ENCODE data around the gene KRTAP12-3. TPM values are rescaled to one million over a fixed set of nuclear protein-coding genes. Genes with fewer than 3 reads are reported as not detected.

The KRTAP12-3 gene
- total and polyA plus RNA-seq, 4 donors = not detected

GRCh38 chr21:44667612-44668011 is 9.9 kb downstream of the KRTAP12-3 start:
- Histone ChIP-seq H3K9me3 (ENCODE audit: control insufficient read depth, low read length) (peaks cover 3% of the 10 kb centered on the region), H3K4me3 (ENCODE audit: low read length in 2 of 2) (no peak overlapping the region), H3K4me1 (ENCODE audit: control insufficient read depth in 1 of 2, insufficient read depth in 2 of 2, low read length in 2 of 2) (no peaks in the 10 kb centered on the region), H3K27me3 (ENCODE audit: control insufficient read depth in 1 of 2, insufficient read depth in 2 of 2, low read length in 1 of 2) (no peaks in the 10 kb centered on the region), H3K27ac (ENCODE audit: low read depth in 1 of 2, low read length in 2 of 2) (no peak overlapping the region), H3K36me3 (ENCODE audit: control insufficient read depth in 1 of 2, insufficient read depth in 2 of 2, low read length in 1 of 2) (no peaks in the 10 kb centered on the region)
- ATAC-seq (ENCODE audit: low FRiP score) = no peak
- intact Hi-C loops (cut with DNase I) = no loop called here
- WGBS, 2 donors = 71 to 76% methylated on average over 1 of the region's 1 CpG
- no peak for DNase-seq

- Histone ChIP-seq H3K27ac (ENCODE audit: low read depth in 1 of 2, low read length in 2 of 2) (no peak overlapping the region), H3K4me3 (ENCODE audit: low read length in 2 of 2) (no peak overlapping the region), H3K36me3 (ENCODE audit: control insufficient read depth in 1 of 2, insufficient read depth in 2 of 2, low read length in 1 of 2) (no peaks in the 10 kb centered on the region), H3K27me3 (ENCODE audit: control insufficient read depth in 1 of 2, insufficient read depth in 2 of 2, low read length in 1 of 2) (no peaks in the 10 kb centered on the region), H3K4me1 (ENCODE audit: control insufficient read depth in 1 of 2, insufficient read depth in 2 of 2, low read length in 2 of 2) (no peaks in the 10 kb centered on the region), H3K9me3 (ENCODE audit: control insufficient read depth, low read length) (peaks cover 3% of the 10 kb centered on the region)
- intact Hi-C loops (cut with DNase I) = no loop called here
- no peak for ATAC-seq (ENCODE audit: low FRiP score)
- WGBS, 2 donors = 69 to 88% methylated on average over 3 of the region's 3 CpGs
- no peak for DNase-seq
These were observed 13.1 kb downstream of the KRTAP12-3 start for GRCh38 chr21:44670642-44671432.

- Histone ChIP-seq H3K9me3 (ENCODE audit: control insufficient read depth, low read length) (peaks cover 3% of the 10 kb centered on the region), H3K36me3 (ENCODE audit: control insufficient read depth in 1 of 2, insufficient read depth in 2 of 2, low read length in 1 of 2) (no peaks in the 10 kb centered on the region), H3K27me3 (ENCODE audit: control insufficient read depth in 1 of 2, insufficient read depth in 2 of 2, low read length in 1 of 2) (no peaks in the 10 kb centered on the region), H3K4me3 (ENCODE audit: low read length in 2 of 2) (no peak overlapping the region), H3K4me1 (ENCODE audit: control insufficient read depth in 1 of 2, insufficient read depth in 2 of 2, low read length in 2 of 2) (no peaks in the 10 kb centered on the region), H3K27ac (ENCODE audit: low read depth in 1 of 2, low read length in 2 of 2) (no peak overlapping the region)
- WGBS, 2 donors = 97 to 100% methylated on average over 1 of the region's 1 CpG
- intact Hi-C loops (cut with DNase I) = no loop called here
- DNase-seq = no peak
- no peak for ATAC-seq (ENCODE audit: low FRiP score)
These were observed 14.2 kb downstream of the KRTAP12-3 start for GRCh38 chr21:44671911-44672310.

- 91 to 92% methylated on average over 13 of the region's 13 CpGs for WGBS, 2 donors
- ATAC-seq (ENCODE audit: low FRiP score) (no peak), DNase-seq (no peak)
- Histone ChIP-seq H3K4me1 (ENCODE audit: control insufficient read depth in 1 of 2, insufficient read depth in 2 of 2, low read length in 2 of 2) (no peaks in the 10 kb centered on the region), H3K27ac (ENCODE audit: low read depth in 1 of 2, low read length in 2 of 2) (no peak overlapping the region), H3K36me3 (ENCODE audit: control insufficient read depth in 1 of 2, insufficient read depth in 2 of 2, low read length in 1 of 2) (no peaks in the 10 kb centered on the region), H3K27me3 (ENCODE audit: control insufficient read depth in 1 of 2, insufficient read depth in 2 of 2, low read length in 1 of 2) (no peaks in the 10 kb centered on the region), H3K9me3 (ENCODE audit: control insufficient read depth, low read length) (no peaks in the 10 kb centered on the region), H3K4me3 (ENCODE audit: low read length in 2 of 2) (no peak overlapping the region)
- intact Hi-C loops (cut with DNase I) = no loop called here
These were observed 20.1 kb downstream of the KRTAP12-3 start for GRCh38 chr21:44677881-44678280.

- Histone ChIP-seq H3K36me3 (ENCODE audit: control insufficient read depth in 1 of 2, insufficient read depth in 2 of 2, low read length in 1 of 2) (no peaks in the 10 kb centered on the region), H3K4me1 (ENCODE audit: control insufficient read depth in 1 of 2, insufficient read depth in 2 of 2, low read length in 2 of 2) (no peaks in the 10 kb centered on the region), H3K9me3 (ENCODE audit: control insufficient read depth, low read length) (no peaks in the 10 kb centered on the region), H3K27me3 (ENCODE audit: control insufficient read depth in 1 of 2, insufficient read depth in 2 of 2, low read length in 1 of 2) (no peaks in the 10 kb centered on the region), H3K27ac (ENCODE audit: low read depth in 1 of 2, low read length in 2 of 2) (no peak overlapping the region), H3K4me3 (ENCODE audit: low read length in 2 of 2) (no peak overlapping the region)
- WGBS, 2 donors = 71 to 86% methylated on average over 8 to 11 of the region's 11 CpGs
- ATAC-seq (ENCODE audit: low FRiP score) = no peak
- peak in 1 of 2 donors; percentile 55 for DNase-seq
- intact Hi-C loops (cut with DNase I) = no loop called here
These were observed 23.4 kb downstream of the KRTAP12-3 start for GRCh38 chr21:44681152-44681551.

- ATAC-seq (ENCODE audit: low FRiP score) (no peak), DNase-seq (peak in 1 of 2 donors; percentile 62)
- intact Hi-C loops (cut with DNase I) = no loop called here
- H3K27me3 ChIP-seq (ENCODE audit: control insufficient read depth in 1 of 2, insufficient read depth in 2 of 2, low read length in 1 of 2) = no peaks in the 10 kb centered on the region
- no peaks in the 10 kb centered on the region for H3K9me3 ChIP-seq (ENCODE audit: control insufficient read depth, low read length)
- WGBS, 2 donors = 77 to 79% methylated on average over 23 of the region's 23 CpGs
- H3K36me3 ChIP-seq (ENCODE audit: control insufficient read depth in 1 of 2, insufficient read depth in 2 of 2, low read length in 1 of 2) = no peaks in the 10 kb centered on the region
- no peak within 1 kb of the TSS for H3K27ac ChIP-seq (ENCODE audit: low read depth in 1 of 2, low read length in 2 of 2)
- H3K4me1 ChIP-seq (ENCODE audit: control insufficient read depth in 1 of 2, insufficient read depth in 2 of 2, low read length in 2 of 2) = no peaks in the 10 kb centered on the region
- H3K4me3 ChIP-seq (ENCODE audit: low read length in 2 of 2) = no peak within 1 kb of the TSS
These were observed 24.3 kb downstream of the KRTAP12-3 start, which contains the start of gene KRTAP12-1 for GRCh38 chr21:44681861-44682579. KRTAP12-1 (minus strand) TSS chr21:44682163; CDS start chr21:44682123, 40 bp downstream.

- ATAC-seq (ENCODE audit: low FRiP score) (no peak), DNase-seq (peak in 1 of 2 donors; percentile 27)
- Histone ChIP-seq H3K36me3 (ENCODE audit: control insufficient read depth in 1 of 2, insufficient read depth in 2 of 2, low read length in 1 of 2) (no peaks in the 10 kb centered on the region), H3K27me3 (ENCODE audit: control insufficient read depth in 1 of 2, insufficient read depth in 2 of 2, low read length in 1 of 2) (no peaks in the 10 kb centered on the region), H3K9me3 (ENCODE audit: control insufficient read depth, low read length) (no peaks in the 10 kb centered on the region), H3K4me1 (ENCODE audit: control insufficient read depth in 1 of 2, insufficient read depth in 2 of 2, low read length in 2 of 2) (no peaks in the 10 kb centered on the region), H3K27ac (ENCODE audit: low read depth in 1 of 2, low read length in 2 of 2) (no peak overlapping the region), H3K4me3 (ENCODE audit: low read length in 2 of 2) (no peak overlapping the region)
- intact Hi-C loops (cut with DNase I) = no loop called here
- WGBS, 2 donors = 82% methylated on average over 15 of the region's 15 CpGs
These were observed 24.9 kb downstream of the KRTAP12-3 start for GRCh38 chr21:44682580-44683151.

GRCh38 chr21:44684077-44684476 is 26.3 kb downstream of the KRTAP12-3 start:
- H3K4me1 ChIP-seq (ENCODE audit: control insufficient read depth in 1 of 2, insufficient read depth in 2 of 2, low read length in 2 of 2) = no peaks in the 10 kb centered on the region
- intact Hi-C loops (cut with DNase I) = no loop called here
- ATAC-seq (ENCODE audit: low FRiP score) (no peak), DNase-seq (no peak)
- WGBS, 2 donors = 74 to 76% methylated on average over 7 of the region's 7 CpGs
- H3K9me3 ChIP-seq (ENCODE audit: control insufficient read depth, low read length) = no peaks in the 10 kb centered on the region
- no peaks in the 10 kb centered on the region for H3K36me3 ChIP-seq (ENCODE audit: control insufficient read depth in 1 of 2, insufficient read depth in 2 of 2, low read length in 1 of 2)
- no peak overlapping the region for H3K27ac ChIP-seq (ENCODE audit: low read depth in 1 of 2, low read length in 2 of 2)
- H3K27me3 ChIP-seq (ENCODE audit: control insufficient read depth in 1 of 2, insufficient read depth in 2 of 2, low read length in 1 of 2) = no peaks in the 10 kb centered on the region
- H3K4me3 ChIP-seq (ENCODE audit: low read length in 2 of 2) = no peak overlapping the region
